T-cell (primary cell): ENCODE results near the gene TSPAN9. TPM values are rescaled to one million over a fixed set of nuclear protein-coding genes. Genes with fewer than 3 reads are reported as not detected.

ENCODE experiments used
- ATAC-seq, 4 experiments: fragments of 200-7000 bp in 3 of 4; fragments of 150-1000 bp in 1 of 4; cut with Tn5 transposase; replicated peaks in 1 of 4; 1 replicate in 3 of 4; 2 replicates in 1 of 4; pipeline ENCODE4 v1.10.0; 2021; ENCODE audit warnings: moderate library complexity in 3 of 4, mild to moderate bottlenecking in 2 of 4, moderate number of reproducible peaks in 1 of 4
- CTCF ChIA-PET, 2 donors: fragments of 300-600 bp; sonication (Branson Sonifier 250); formaldehyde crosslinking; loops; one replicate each; lab custom pipeline; 2022; ENCODE audit warnings: antibody characterized with exemption in 2 of 2; lab: Charles Lee
- POLR2A ChIA-PET, 2 donors: fragments of 300-600 bp; sonication (Branson Sonifier 250); formaldehyde crosslinking; loops; one replicate each; lab custom pipeline; 2022; ENCODE audit warnings: antibody characterized with exemption in 2 of 2; lab: Charles Lee
- DNase-seq, 35 experiments: peaks; one replicate each; pipeline versions ENCODE4 v3.0.0 to v3.0.0-alpha.2; 2013 to 2023
- H3K27ac ChIP-seq: one replicate; pipeline ENCODE4 v1.5.1; 2013; ENCODE audit warnings: low read length
- H3K27me3 ChIP-seq, 2 experiments: replicated peaks in 1 of 2; 1 replicate in 1 of 2; 2 replicates in 1 of 2; pipeline versions ENCODE4 v1.6.1 to v1.7.0; 2013; ENCODE audit warnings: low read length in 1 of 2, mixed read lengths in 1 of 2; ENCODE audit not compliant: control insufficient read depth in 2 of 2, insufficient read depth in 2 of 2; ENCODE audit errors: extremely low read depth in 1 of 2
- H3K36me3 ChIP-seq, 2 donors: 1 replicate in 1 of 2; 2 replicates in 1 of 2; pipeline versions ENCODE4 v1.6.1 to v1.7.0; 2013; ENCODE audit warnings: low read length in 1 of 2; ENCODE audit not compliant: control insufficient read depth in 2 of 2, insufficient read depth in 1 of 2; ENCODE audit errors: extremely low read depth in 1 of 2
- H3K4me1 ChIP-seq, 2 experiments: 1 replicate in 1 of 2; 2 replicates in 1 of 2; pipeline versions ENCODE4 v1.6.1 to v1.7.0; 2013; ENCODE audit warnings: low read length in 2 of 2, mixed read lengths in 1 of 2; ENCODE audit not compliant: insufficient read depth in 2 of 2, control insufficient read depth in 1 of 2; ENCODE audit errors: extremely low read depth in 1 of 2
- H3K4me3 ChIP-seq, 2 donors: 1 replicate in 1 of 2; 2 replicates in 1 of 2; pipeline versions ENCODE4 v1.5.1 to v1.7.0; 2013; ENCODE audit warnings: mild to moderate bottlenecking in 2 of 2, low read length in 1 of 2, moderate library complexity in 1 of 2; ENCODE audit not compliant: control insufficient read depth in 1 of 2; ENCODE audit errors: extremely low read depth in 1 of 2
- H3K9me3 ChIP-seq: 2 replicates; pipeline ENCODE4 v1.7.0; 2013
- H3K27ac Mint-ChIP-seq, 2 donors: one replicate each; pipeline ENCODE4 v1.8.0; 2020 to 2021; ENCODE audit warnings: mild to moderate bottlenecking in 2 of 2, mixed read lengths in 2 of 2
- H3K27me3 Mint-ChIP-seq, 2 donors: one replicate each; pipeline ENCODE4 v1.8.0; 2021 to 2022; ENCODE audit warnings: mixed read lengths in 2 of 2
- H3K36me3 Mint-ChIP-seq: one replicate; pipeline ENCODE4 v1.8.0; 2021; ENCODE audit warnings: mixed read lengths
- H3K4me1 Mint-ChIP-seq, 3 donors: one replicate each; pipeline ENCODE4 v1.8.0; 2020 to 2022; ENCODE audit warnings: mixed read lengths in 3 of 3, mild to moderate bottlenecking in 1 of 3
- H3K4me3 Mint-ChIP-seq, 3 donors: one replicate each; pipeline ENCODE4 v1.8.0; 2020 to 2022; ENCODE audit warnings: mild to moderate bottlenecking in 3 of 3, mixed read lengths in 3 of 3, moderate library complexity in 3 of 3
- H3K9me3 Mint-ChIP-seq, 3 donors: one replicate each; pipeline ENCODE4 v1.8.0; 2020 to 2022; ENCODE audit warnings: mixed read lengths in 3 of 3
- WGBS: methylation state at CpG from one replicate; pipeline ENCODE4 v1.1.5; 2013; ENCODE audit warnings: missing lambda C conversion rate; ENCODE audit not compliant: insufficient coverage; 5-methylcytosine and 5-hydroxymethylcytosine counted together
- total RNA-seq, 35 experiments: library from RNA in 6 of 35; stranded (reverse) in 6 of 35; fragments of 120-200 nt in 1 of 35; gene quantifications; one replicate each; pipeline versions ENCODE4 v1.2.1 to v1.2.4 and lab custom pipeline; 2013 to 2026

The TSPAN9 gene
- total RNA-seq, 5 donors from 2014 or later (not counting 1 experiment from before 2014, with no cell fraction given): 0.56 to 1.1 (median 0.70) TPM

GRCh38 chr12:3081886-3082285 lies 4.7 kb downstream of the TSPAN9 start:
- H3K36me3 Mint-ChIP-seq: no peaks in the 10 kb centered on the region
- H3K4me1 Mint-ChIP-seq: peaks cover 5 to 15% (median 8%) of the 10 kb centered on the region in 3 donors
- DNase-seq (no peak), ATAC-seq (no peak)
- Histone ChIP-seq H3K4me1 (peaks cover 0 to 8% of the 10 kb centered on the region in 2 experiments), H3K4me3 (no peak overlapping the region), H3K27me3 (peaks cover 0 to 5% of the 10 kb centered on the region in 2 experiments), H3K36me3 (no peaks in the 10 kb centered on the region), H3K9me3 (no peaks in the 10 kb centered on the region), H3K27ac (no peak overlapping the region)
- ChIA-PET CTCF (interaction anchor here in 1 of 2 donors (0.6 kb wide), 1 partner anchor 23 kb away, joined by 5 read pairs; no protein-coding TSS in a partner anchor), POLR2A (interaction anchor here in 1 of 2 donors (0.6 kb wide), 1 partner anchor 67 kb away, joined by 5 read pairs; no protein-coding TSS in a partner anchor)
- peaks cover 0 to 5% (median 0%) of the 10 kb centered on the region in 3 donors for H3K9me3 Mint-ChIP-seq
- 78% methylated on average over 6 of the region's 7 CpGs for WGBS
- H3K27me3 Mint-ChIP-seq: peaks cover 0 to 3% of the 10 kb centered on the region in 2 donors
- no peak overlapping the region for H3K4me3 Mint-ChIP-seq
- H3K27ac Mint-ChIP-seq: no peak overlapping the region

- no peak overlapping the region for H3K27ac ChIP-seq
- H3K4me3 Mint-ChIP-seq: no peak overlapping the region
- H3K4me3 ChIP-seq: no peak overlapping the region
- ChIA-PET POLR2A (no interaction called here), CTCF (no interaction called here)
- no peak for DNase-seq
- no peak overlapping the region for H3K27ac Mint-ChIP-seq
- H3K36me3 ChIP-seq: no peaks in the 10 kb centered on the region
- no peaks in the 10 kb centered on the region for H3K36me3 Mint-ChIP-seq
- H3K4me1 ChIP-seq: no peaks in the 10 kb centered on the region
- H3K9me3 Mint-ChIP-seq: peaks cover 0 to 5% (median 0%) of the 10 kb centered on the region in 3 donors
- no peaks in the 10 kb centered on the region for H3K9me3 ChIP-seq
- peaks cover 1 to 8% (median 5%) of the 10 kb centered on the region in 3 donors for H3K4me1 Mint-ChIP-seq
- peaks cover 0 to 3% of the 10 kb centered on the region in 2 donors for H3K27me3 Mint-ChIP-seq
- 90% methylated on average over 4 of the region's 6 CpGs for WGBS
- no peak for ATAC-seq
- peaks cover 0 to 1% of the 10 kb centered on the region in 2 experiments for H3K27me3 ChIP-seq
Observed at GRCh38 chr12:3083241-3083920, 6.2 kb downstream of the TSPAN9 start.

GRCh38 chr12:3083921-3084347 lies 6.8 kb downstream of the TSPAN9 start:
- peaks cover 0 to 8% (median 5%) of the 10 kb centered on the region in 3 donors for H3K4me1 Mint-ChIP-seq
- Histone ChIP-seq H3K4me1 (no peaks in the 10 kb centered on the region), H3K27me3 (peaks cover 0 to 4% of the 10 kb centered on the region in 2 experiments), H3K9me3 (no peaks in the 10 kb centered on the region), H3K36me3 (no peaks in the 10 kb centered on the region), H3K27ac (no peak overlapping the region), H3K4me3 (no peak overlapping the region)
- no peaks in the 10 kb centered on the region for H3K36me3 Mint-ChIP-seq
- no peak overlapping the region for H3K27ac Mint-ChIP-seq
- no peak for ATAC-seq
- peaks cover 0 to 5% (median 0%) of the 10 kb centered on the region in 3 donors for H3K9me3 Mint-ChIP-seq
- ChIA-PET POLR2A (no interaction called here), CTCF (no interaction called here)
- WGBS: 100% methylated on average over 2 of the region's 5 CpGs
- no peak overlapping the region for H3K4me3 Mint-ChIP-seq
- DNase-seq: no peak
- peaks cover 0 to 3% of the 10 kb centered on the region in 2 donors for H3K27me3 Mint-ChIP-seq

GRCh38 chr12:3084742-3085141 lies 7.6 kb downstream of the TSPAN9 start:
- CTCF ChIA-PET: no interaction called here
- POLR2A ChIA-PET: no interaction called here
- H3K4me3 Mint-ChIP-seq: no peak overlapping the region

GRCh38 chr12:3085341-3086139 lies 8.4 kb downstream of the TSPAN9 start:
- DNase-seq: no peak
- no peak overlapping the region for H3K27ac ChIP-seq

More at GRCh38 chr12:3084742-3085141, 7.6 kb downstream of the TSPAN9 start:
- no peak overlapping the region for H3K27ac ChIP-seq
- no peak for DNase-seq
- H3K36me3 ChIP-seq: no peaks in the 10 kb centered on the region
- no peak overlapping the region for H3K4me3 ChIP-seq
- no peaks in the 10 kb centered on the region for H3K9me3 ChIP-seq
- no peaks in the 10 kb centered on the region for H3K36me3 Mint-ChIP-seq
- H3K27ac Mint-ChIP-seq: no peak overlapping the region
- ATAC-seq: no peak
- H3K4me1 ChIP-seq: no peaks in the 10 kb centered on the region
- H3K27me3 Mint-ChIP-seq: peaks cover 0 to 3% of the 10 kb centered on the region in 2 donors
- peaks cover 0 to 5% (median 0%) of the 10 kb centered on the region in 3 donors for H3K9me3 Mint-ChIP-seq
- peaks cover 0 to 8% (median 5%) of the 10 kb centered on the region in 3 donors for H3K4me1 Mint-ChIP-seq
- peaks cover 0 to 4% of the 10 kb centered on the region in 2 experiments for H3K27me3 ChIP-seq
- 88% methylated on average over 10 of the region's 12 CpGs for WGBS

GRCh38 chr12:3086211-3086610 lies 9.0 kb downstream of the TSPAN9 start:
- Histone ChIP-seq H3K9me3 (no peaks in the 10 kb centered on the region), H3K36me3 (no peaks in the 10 kb centered on the region), H3K4me1 (no peaks in the 10 kb centered on the region), H3K27ac (no peak overlapping the region), H3K4me3 (no peak overlapping the region), H3K27me3 (peaks cover 0 to 4% of the 10 kb centered on the region in 2 experiments)
- Mint-ChIP-seq H3K36me3 (no peaks in the 10 kb centered on the region), H3K4me3 (no peak overlapping the region), H3K4me1 (peaks cover 0 to 8% (median 5%) of the 10 kb centered on the region in 3 donors), H3K27me3 (peaks cover 0 to 3% of the 10 kb centered on the region in 2 donors), H3K9me3 (peaks cover 0 to 5% (median 0%) of the 10 kb centered on the region in 3 donors), H3K27ac (no peak overlapping the region)
- ATAC-seq: no peak
- ChIA-PET CTCF (no interaction called here), POLR2A (no interaction called here)
- DNase-seq: no peak
- WGBS: 100% methylated on average over 1 of the region's 4 CpGs

More at GRCh38 chr12:3085341-3086139, 8.4 kb downstream of the TSPAN9 start:
- Mint-ChIP-seq H3K4me1 (peaks cover 0 to 8% (median 5%) of the 10 kb centered on the region in 3 donors), H3K27ac (no peak overlapping the region), H3K36me3 (no peaks in the 10 kb centered on the region), H3K9me3 (peaks cover 0 to 5% (median 0%) of the 10 kb centered on the region in 3 donors), H3K27me3 (peaks cover 0 to 3% of the 10 kb centered on the region in 2 donors), H3K4me3 (no peak overlapping the region)
- Histone ChIP-seq H3K4me3 (no peak overlapping the region), H3K4me1 (no peaks in the 10 kb centered on the region), H3K27me3 (peaks cover 0 to 4% of the 10 kb centered on the region in 2 experiments), H3K36me3 (no peaks in the 10 kb centered on the region), H3K9me3 (no peaks in the 10 kb centered on the region)
- WGBS: 97% methylated on average over 13 of the region's 19 CpGs
- no peak for ATAC-seq
- POLR2A ChIA-PET: no interaction called here
- CTCF ChIA-PET: no interaction called here
